Mammary epithelial cell (primary cell): ENCODE results near the gene TTC33.

Source experiments
- EZH2 ChIP-seq: IDR thresholded peaks from 2 replicates; pipeline ENCODE4 v1.6.1; 2012; ENCODE audit warnings: low read length, inconsistent platforms, borderline replicate concordance
- TF ChIP-seq, protein P1 (sequence below), 2 donors: IDR thresholded peaks in 1 of 2; conservative IDR thresholded peaks in 1 of 2; 2 replicates each; pipeline ENCODE4 v1.5.1; 2011 to 2012; ENCODE audit warnings: inconsistent platforms in 2 of 2, low read length in 2 of 2, mild to moderate bottlenecking in 2 of 2, control low read depth in 1 of 2, low read depth in 1 of 2; ENCODE audit not compliant: insufficient read depth in 1 of 2; ENCODE audit errors: extremely low read depth in 1 of 2

DNA sequence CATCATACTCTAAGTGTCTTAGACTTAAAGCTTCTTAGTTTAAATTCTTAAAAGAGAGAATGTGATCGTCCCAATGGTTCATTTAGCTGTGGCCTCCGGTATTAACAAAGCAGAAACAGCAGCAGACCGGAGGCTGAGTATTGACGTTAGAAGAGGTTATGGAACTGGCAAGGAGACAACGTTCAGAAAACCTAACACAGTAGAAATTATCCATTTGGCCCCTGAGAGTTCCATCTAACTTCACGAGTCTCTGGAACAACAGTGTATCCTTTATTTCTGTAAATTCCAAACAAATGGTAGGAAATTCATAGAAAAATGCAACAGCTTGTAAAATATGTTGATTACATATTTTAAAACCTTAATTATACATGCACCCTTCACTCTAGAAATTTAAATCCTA is 183.4 kb downstream of the TTC33 start:
- TF ChIP-seq, protein P1, sequence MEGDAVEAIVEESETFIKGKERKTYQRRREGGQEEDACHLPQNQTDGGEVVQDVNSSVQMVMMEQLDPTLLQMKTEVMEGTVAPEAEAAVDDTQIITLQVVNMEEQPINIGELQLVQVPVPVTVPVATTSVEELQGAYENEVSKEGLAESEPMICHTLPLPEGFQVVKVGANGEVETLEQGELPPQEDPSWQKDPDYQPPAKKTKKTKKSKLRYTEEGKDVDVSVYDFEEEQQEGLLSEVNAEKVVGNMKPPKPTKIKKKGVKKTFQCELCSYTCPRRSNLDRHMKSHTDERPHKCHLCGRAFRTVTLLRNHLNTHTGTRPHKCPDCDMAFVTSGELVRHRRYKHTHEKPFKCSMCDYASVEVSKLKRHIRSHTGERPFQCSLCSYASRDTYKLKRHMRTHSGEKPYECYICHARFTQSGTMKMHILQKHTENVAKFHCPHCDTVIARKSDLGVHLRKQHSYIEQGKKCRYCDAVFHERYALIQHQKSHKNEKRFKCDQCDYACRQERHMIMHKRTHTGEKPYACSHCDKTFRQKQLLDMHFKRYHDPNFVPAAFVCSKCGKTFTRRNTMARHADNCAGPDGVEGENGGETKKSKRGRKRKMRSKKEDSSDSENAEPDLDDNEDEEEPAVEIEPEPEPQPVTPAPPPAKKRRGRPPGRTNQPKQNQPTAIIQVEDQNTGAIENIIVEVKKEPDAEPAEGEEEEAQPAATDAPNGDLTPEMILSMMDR (conservative IDR thresholded peaks at IDR 0.05 in 1 of 2, IDR thresholded peaks at IDR 0.05 in 1 of 2; ENCODE audit: extremely low read depth in 1 of 2, insufficient read depth in 1 of 2, low read depth in 1 of 2, low read length in 2 of 2) = no peak
- no peak for TF ChIP-seq EZH2
